ENCODE data around the gene ARHGAP22.

Gene ARHGAP22

GRCh38 chr10:48549236-48549635 is 55.6 kb downstream of the ARHGAP22 start:
- Histone ChIP-seq H3K27me3 (ENCODE audit: insufficient read depth, poor library complexity, severe bottlenecking) (no peaks in the 10 kb centered on the region), H3K27ac (replicated peaks) (no peak overlapping the region), H3K4me3 (replicated peaks; ENCODE audit: insufficient read depth, low read length) (no peak overlapping the region)
- no peak for DNase-seq (ENCODE audit: low read depth in 1 of 2, low spot score in 1 of 2)
- no peak for TF ChIP-seq SPI1 (IDR thresholded peaks at IDR 0.05; ENCODE audit: borderline replicate concordance, low read depth)
- TF ChIP-seq CTCF (IDR thresholded peaks at IDR 0.05; ENCODE audit: insufficient read depth, low read length) = no peak
- TF ChIP-seq REST (IDR thresholded peaks at IDR 0.05; ENCODE audit: insufficient replicate concordance, low read depth) = no peak
- TF ChIP-seq POLR2AphosphoS5 (IDR thresholded peaks at IDR 0.05; ENCODE audit: low read depth) = no peak

GRCh38 chr10:48548531-48549135 is 56.2 kb downstream of the ARHGAP22 start:
- no peak for TF ChIP-seq GABPA (IDR thresholded peaks at IDR 0.05; ENCODE audit: low read depth)
- TF ChIP-seq SPI1 (IDR thresholded peaks at IDR 0.05; ENCODE audit: borderline replicate concordance, low read depth) = no peak
- TF ChIP-seq CTCF (IDR thresholded peaks at IDR 0.05; ENCODE audit: insufficient read depth, low read length) = no peak
- TF ChIP-seq POLR2AphosphoS5 (IDR thresholded peaks at IDR 0.05; ENCODE audit: low read depth) = no peak
- no peak for TF ChIP-seq REST (IDR thresholded peaks at IDR 0.05; ENCODE audit: insufficient replicate concordance, low read depth)
- Histone ChIP-seq H3K27me3 (ENCODE audit: insufficient read depth, poor library complexity, severe bottlenecking) (no peaks in the 10 kb centered on the region), H3K4me3 (replicated peaks; ENCODE audit: insufficient read depth, low read length) (no peak overlapping the region), H3K27ac (replicated peaks) (no peak overlapping the region)
- DNase-seq (ENCODE audit: low read depth in 1 of 2, low spot score in 1 of 2) = no peak

- Histone ChIP-seq H3K27ac (replicated peaks) (no peak overlapping the region), H3K4me3 (replicated peaks; ENCODE audit: insufficient read depth, low read length) (no peak overlapping the region), H3K27me3 (ENCODE audit: insufficient read depth, poor library complexity, severe bottlenecking) (no peaks in the 10 kb centered on the region)
- no peak for TF ChIP-seq REST (IDR thresholded peaks at IDR 0.05; ENCODE audit: insufficient replicate concordance, low read depth)
- TF ChIP-seq CTCF (IDR thresholded peaks at IDR 0.05; ENCODE audit: insufficient read depth, low read length) = no peak
- no peak for TF ChIP-seq SPI1 (IDR thresholded peaks at IDR 0.05; ENCODE audit: borderline replicate concordance, low read depth)
- TF ChIP-seq POLR2AphosphoS5 (IDR thresholded peaks at IDR 0.05; ENCODE audit: low read depth) = no peak
- TF ChIP-seq GABPA (IDR thresholded peaks at IDR 0.05; ENCODE audit: low read depth) = no peak
- DNase-seq (ENCODE audit: low read depth in 1 of 2, low spot score in 1 of 2) = no peak
These were observed 56.9 kb downstream of the ARHGAP22 start for GRCh38 chr10:48547981-48548380.
